Calu3 (cell line): ENCODE results near the gene PCIF1. TPM values are rescaled to one million over a fixed set of nuclear protein-coding genes. Genes with fewer than 3 reads are reported as not detected.

ENCODE experiments used
- BruUV-seq: library from RNA; stranded (reverse); fragments of 400-500 nt; replicated peaks from 2 replicates; lab custom pipeline; 2021; lab: Mats Ljungman, UMichigan
- CTCF ChIA-PET: fragments of 300-600 bp; sonication (Branson Sonifier 250); formaldehyde crosslinking; loops from one replicate; lab custom pipeline; 2022; ENCODE audit warnings: antibody characterized with exemption; lab: Charles Lee
- DNase-seq: peaks from one replicate; pipeline ENCODE4 v3.0.0; 2022
- H3K27ac Mint-ChIP-seq: one replicate; pipeline ENCODE4 v1.8.0; 2022; ENCODE audit warnings: mixed read lengths; ENCODE audit not compliant: unreplicated experiment
- H3K27me3 Mint-ChIP-seq: one replicate; pipeline ENCODE4 v1.8.0; 2022; ENCODE audit warnings: mixed read lengths; ENCODE audit not compliant: unreplicated experiment
- H3K36me3 Mint-ChIP-seq: one replicate; pipeline ENCODE4 v1.8.0; 2022; ENCODE audit warnings: mild to moderate bottlenecking, moderate library complexity, mixed read lengths; ENCODE audit not compliant: insufficient read depth, unreplicated experiment
- H3K4me1 Mint-ChIP-seq: one replicate; pipeline ENCODE4 v1.8.0; 2022; ENCODE audit warnings: mild to moderate bottlenecking, low read depth, mixed read lengths; ENCODE audit not compliant: unreplicated experiment
- H3K4me3 Mint-ChIP-seq: one replicate; pipeline ENCODE4 v1.8.0; 2022; ENCODE audit warnings: mild to moderate bottlenecking, low read depth, moderate library complexity, mixed read lengths; ENCODE audit not compliant: unreplicated experiment
- H3K9me3 Mint-ChIP-seq: one replicate; pipeline ENCODE4 v1.8.0; 2022; ENCODE audit warnings: low read depth, mixed read lengths; ENCODE audit not compliant: unreplicated experiment
- CTCF ChIP-seq: fragments of 200-600 bp; IDR thresholded peaks from one replicate; pipeline ENCODE4 v1.8.0; 2022; ENCODE audit warnings: antibody characterized with exemption; ENCODE audit not compliant: unreplicated experiment
- intact Hi-C: fragments of 100-400 bp; cut with micrococcal nuclease; formaldehyde crosslinking; loops from one replicate; pipeline ENCODE4 v1.10.0; 2022; ENCODE audit not compliant: unreplicated experiment
- total RNA-seq: library from RNA; stranded (reverse); gene quantifications from 2 replicates; pipeline ENCODE4 v1.2.3, GENCODE V29; 2022

The PCIF1 gene
- total RNA-seq, 1 experiment from 2014 or later, result 39.8 TPM

- Mint-ChIP-seq H3K27ac (peak overlapping the region; percentile 95), H3K9me3 (no peaks in the 10 kb centered on the region), H3K27me3 (no peaks in the 10 kb centered on the region), H3K4me3 (peak overlapping the region; percentile 97), H3K4me1 (peaks cover 9% of the 10 kb centered on the region), H3K36me3 (peaks cover 38% of the 10 kb centered on the region)
- BruUV-seq, result TSS peak; percentile 29
- CTCF ChIA-PET, result interaction anchor here (0.6 to 1.7 kb wide), 3 partner anchors 9 to 24 kb away, joined by 3 to 8 read pairs (median 3); partner anchors contain the start of gene ZSWIM1
- no peak for TF ChIP-seq CTCF
- no peak for DNase-seq
- intact Hi-C loops, result no loop called here
These were observed 44.2 kb upstream of the PCIF1 start for GRCh38 chr20:45890077-45890984.

DNA sequence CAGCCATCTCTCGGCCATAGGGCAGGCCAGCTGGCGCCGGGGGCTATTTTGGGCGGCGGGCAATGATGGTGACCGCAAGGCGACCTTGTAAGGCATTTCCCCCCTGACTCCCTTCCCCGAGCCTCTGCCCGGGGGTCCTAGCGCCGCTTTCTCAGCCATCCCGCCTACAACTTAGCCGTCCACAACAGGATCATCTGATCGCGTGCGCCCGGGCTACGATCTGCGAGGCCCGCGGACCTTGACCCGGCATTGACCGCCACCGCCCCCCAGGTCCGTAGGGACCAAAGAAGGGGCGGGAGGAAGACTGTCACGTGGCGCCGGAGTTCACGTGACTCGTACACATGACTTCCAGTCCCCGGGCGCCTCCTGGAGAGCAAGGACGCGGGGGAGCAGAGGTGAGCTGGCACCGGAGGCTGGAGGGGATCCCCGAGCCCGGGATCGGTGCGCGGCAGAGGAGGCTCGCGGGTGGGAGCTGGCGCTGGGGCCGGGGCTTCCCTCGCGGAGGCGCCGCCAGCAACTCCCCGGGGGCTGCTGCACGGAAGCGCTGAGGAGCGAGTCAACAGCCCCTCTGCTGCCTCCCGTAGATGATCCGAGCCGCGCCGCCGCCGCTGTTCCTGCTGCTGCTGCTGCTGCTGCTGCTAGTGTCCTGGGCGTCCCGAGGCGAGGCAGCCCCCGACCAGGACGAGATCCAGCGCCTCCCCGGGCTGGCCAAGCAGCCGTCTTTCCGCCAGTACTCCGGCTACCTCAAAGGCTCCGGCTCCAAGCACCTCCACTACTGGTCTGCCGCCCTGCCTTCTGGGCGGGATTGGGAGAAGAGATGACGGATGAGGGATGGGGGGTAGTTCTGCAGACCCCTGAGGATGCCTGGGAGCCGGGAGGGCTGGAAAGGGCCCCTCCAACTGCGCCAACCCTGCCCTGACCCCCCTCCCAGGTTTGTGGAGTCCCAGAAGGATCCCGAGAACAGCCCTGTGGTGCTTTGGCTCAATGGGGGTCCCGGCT lies 43.2 kb upstream of the PCIF1 start, which contains the start of the genes CTSA and NEURL2:
Gene CTSA (plus strand): TSS at position 351 of the 999 bp plus-strand sequence. CDS start 234 bp downstream, at position 585.
Gene NEURL2 (minus strand): TSS at position 224 of the 999 bp plus-strand sequence. CDS start 217 bp downstream, at position 7.
- no peaks in the 10 kb centered on the region for H3K9me3 Mint-ChIP-seq
- H3K27ac Mint-ChIP-seq, result peak within 1 kb of the TSS; percentile 95
- H3K4me1 Mint-ChIP-seq, result peaks cover 9% of the 10 kb centered on the region
- CTCF ChIA-PET, result interaction anchor here (0.7 to 1.0 kb wide), 3 partner anchors 9 to 11 kb away, joined by 3 read pairs; no protein-coding TSS in a partner anchor
- peaks cover 38% of the 10 kb centered on the region for H3K36me3 Mint-ChIP-seq
- peak; percentile 94 for DNase-seq
- peak within 1 kb of the TSS; percentile 97 for H3K4me3 Mint-ChIP-seq
- BruUV-seq, result TSS peak; percentile 37
- intact Hi-C loops, result no loop called here
- no peak for TF ChIP-seq CTCF
- H3K27me3 Mint-ChIP-seq, result no peaks in the 10 kb centered on the region

DNA sequence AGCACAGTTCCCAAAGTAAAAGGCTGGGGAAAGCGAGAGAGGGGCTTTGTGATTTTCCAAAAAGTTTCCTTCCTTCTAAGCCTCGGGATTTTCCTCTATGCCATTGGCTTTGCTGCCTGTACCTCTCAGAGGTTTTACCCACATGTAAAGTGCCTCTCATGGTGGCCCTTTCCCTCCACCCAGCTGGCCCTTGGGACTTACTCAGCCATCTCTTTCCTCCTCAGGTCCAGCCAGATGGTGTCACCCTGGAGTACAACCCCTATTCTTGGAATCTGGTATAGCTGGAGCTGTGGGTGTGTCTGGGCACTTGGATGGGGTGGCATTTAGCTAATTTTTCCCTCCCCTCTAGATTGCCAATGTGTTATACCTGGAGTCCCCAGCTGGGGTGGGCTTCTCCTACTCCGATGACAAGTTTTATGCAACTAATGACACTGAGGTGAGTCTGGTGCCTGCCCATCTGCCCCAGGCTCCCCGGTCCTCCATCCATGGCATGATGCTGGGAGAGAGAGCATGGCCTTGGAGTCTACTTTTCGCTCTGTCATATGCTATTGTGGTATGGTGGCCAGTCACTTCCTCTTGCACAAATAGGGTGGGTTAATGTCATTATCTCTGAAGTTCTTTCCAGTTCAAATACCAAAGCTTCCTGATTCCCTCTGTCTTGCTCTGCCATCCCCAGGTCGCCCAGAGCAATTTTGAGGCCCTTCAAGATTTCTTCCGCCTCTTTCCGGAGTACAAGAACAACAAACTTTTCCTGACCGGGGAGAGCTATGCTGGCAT lies 42.2 kb upstream of the PCIF1 start:
- no TSS peak for BruUV-seq
- intact Hi-C loops, result no loop called here

More for the DNA sequence above, 42.2 kb upstream of the PCIF1 start:
- Mint-ChIP-seq H3K9me3 (no peaks in the 10 kb centered on the region), H3K4me3 (peak overlapping the region; percentile 97), H3K27ac (peak overlapping the region; percentile 95), H3K36me3 (peaks cover 38% of the 10 kb centered on the region), H3K4me1 (peaks cover 9% of the 10 kb centered on the region), H3K27me3 (no peaks in the 10 kb centered on the region)
- peak; percentile 43 for DNase-seq
- TF ChIP-seq CTCF, result no peak
- CTCF ChIA-PET, result interaction anchor here (0.5 to 1.4 kb wide), 5 partner anchors 12 to 500 kb away, joined by 3 to 4 read pairs (median 3); partner anchors contain the start of gene ZSWIM1
